ENCODE measurements around the gene MCM8. TPM values are rescaled to one million over a fixed set of nuclear protein-coding genes. Genes with fewer than 3 reads are reported as not detected.

Gene MCM8
- polyA plus RNA-seq, 3 donors: 0.07 to 0.51 (median 0.18) TPM

- no peak overlapping the region for H3K27ac ChIP-seq (ENCODE audit: low read depth in 1 of 2, low read length in 2 of 2)
- H3K27ac Mint-ChIP-seq: peak overlapping the region in 2 of 7 donors; percentile 14 to 25
- no peaks in the 10 kb centered on the region for H3K4me1 ChIP-seq (ENCODE audit: control insufficient read depth in 1 of 2, insufficient read depth in 2 of 2, low read length in 2 of 2)
- no peak for DNase-seq
- H3K9me3 ChIP-seq (replicated peaks in 1 of 2; ENCODE audit: control insufficient read depth in 1 of 2, insufficient read depth in 1 of 2, low read length in 2 of 2): no peaks in the 10 kb centered on the region
- no peak for TF ChIP-seq CTCF (IDR thresholded peaks at IDR 0.05)
- peaks cover 64% of the 10 kb centered on the region for H4K20me1 ChIP-seq (ENCODE audit: insufficient read depth, low read length)
- no peak overlapping the region for H3K4me2 ChIP-seq (replicated peaks; ENCODE audit: extremely low read depth, low read length, poor library complexity, severe bottlenecking)
- H3K27me3 ChIP-seq (ENCODE audit: control insufficient read depth in 2 of 2, insufficient read depth in 2 of 2, low read length in 2 of 2): no peaks in the 10 kb centered on the region
- no peaks in the 10 kb centered on the region for H3K9me3 Mint-ChIP-seq
- peaks cover 68 to 87% of the 10 kb centered on the region in 2 donors for H3K36me3 Mint-ChIP-seq
- H3K9ac ChIP-seq (ENCODE audit: insufficient read depth, low read length, poor library complexity, severe bottlenecking): no peak overlapping the region
- peaks cover 8% of the 10 kb centered on the region for H3K4me1 Mint-ChIP-seq
- H3K79me2 ChIP-seq (ENCODE audit: insufficient read depth, low read length): peaks cover 91% of the 10 kb centered on the region
- no peak overlapping the region for H3K4me3 ChIP-seq (replicated peaks in 1 of 3; ENCODE audit: low read depth in 2 of 3, low read length in 3 of 3)
- H2AFZ ChIP-seq (ENCODE audit: insufficient read depth, low read depth, low read length, poor library complexity, severe bottlenecking): no peak overlapping the region
- H3K4me3 Mint-ChIP-seq: no peak overlapping the region
- peaks cover 47 to 72% of the 10 kb centered on the region in 2 donors for H3K36me3 ChIP-seq (replicated peaks in 1 of 2; ENCODE audit: control insufficient read depth in 1 of 2, insufficient read depth in 2 of 2, low read length in 2 of 2)
- peaks cover 0 to 2% (median 0%) of the 10 kb centered on the region in 3 donors for H3K27me3 Mint-ChIP-seq (ENCODE audit: low read depth in 3 of 3)
- intact Hi-C loops (cut with micrococcal nuclease): no loop called here
Observed at GRCh38 chr20:6017467-6017866, 67.0 kb downstream of the MCM8 start.

- WGBS (ENCODE audit: insufficient coverage): no CpG with 5 or more reads among the region's 7 CpGs
- H3K36me3 Mint-ChIP-seq: peaks cover 68 to 87% of the 10 kb centered on the region in 2 donors
- Histone ChIP-seq H3K9ac (ENCODE audit: insufficient read depth, low read length, poor library complexity, severe bottlenecking) (no peak overlapping the region), H3K9me3 (replicated peaks in 1 of 2; ENCODE audit: control insufficient read depth in 1 of 2, insufficient read depth in 1 of 2, low read length in 2 of 2) (no peaks in the 10 kb centered on the region), H4K20me1 (ENCODE audit: insufficient read depth, low read length) (peaks cover 63% of the 10 kb centered on the region), H2AFZ (ENCODE audit: insufficient read depth, low read depth, low read length, poor library complexity, severe bottlenecking) (no peak overlapping the region), H3K79me2 (ENCODE audit: insufficient read depth, low read length) (peaks cover 91% of the 10 kb centered on the region), H3K27ac (ENCODE audit: low read depth in 1 of 2, low read length in 2 of 2) (no peak overlapping the region), H3K4me3 (replicated peaks in 1 of 3; ENCODE audit: low read depth in 2 of 3, low read length in 3 of 3) (no peak overlapping the region), H3K4me1 (ENCODE audit: control insufficient read depth in 1 of 2, insufficient read depth in 2 of 2, low read length in 2 of 2) (no peaks in the 10 kb centered on the region), H3K27me3 (ENCODE audit: control insufficient read depth in 2 of 2, insufficient read depth in 2 of 2, low read length in 2 of 2) (no peaks in the 10 kb centered on the region), H3K4me2 (replicated peaks; ENCODE audit: extremely low read depth, low read length, poor library complexity, severe bottlenecking) (no peak overlapping the region), H3K36me3 (replicated peaks in 1 of 2; ENCODE audit: control insufficient read depth in 1 of 2, insufficient read depth in 2 of 2, low read length in 2 of 2) (peaks cover 47 to 72% of the 10 kb centered on the region in 2 donors)
- H3K4me3 Mint-ChIP-seq: no peak overlapping the region
- no peaks in the 10 kb centered on the region for H3K9me3 Mint-ChIP-seq
- intact Hi-C loops (cut with micrococcal nuclease): no loop called here
- H3K27ac Mint-ChIP-seq: peak overlapping the region in 2 of 7 donors; percentile 14 to 22
- H3K4me1 Mint-ChIP-seq: peaks cover 8% of the 10 kb centered on the region
- DNase-seq: no peak
- H3K27me3 Mint-ChIP-seq (ENCODE audit: low read depth in 3 of 3): peaks cover 0 to 2% (median 0%) of the 10 kb centered on the region in 3 donors
- no peak for TF ChIP-seq CTCF (IDR thresholded peaks at IDR 0.05)
Observed at GRCh38 chr20:6017880-6018279, 67.4 kb downstream of the MCM8 start.
